ENCODE data around the gene ENPP5. TPM values are rescaled to one million over a fixed set of nuclear protein-coding genes. Genes with fewer than 3 reads are reported as not detected.
A peak's percentile ranks its signal among the peaks of the same experiment; 100 is the strongest.

Gene ENPP5
- total and polyA plus RNA-seq, 10 of the 15 experiments (the other 5 are each of a cell fraction or from before 2014, with no cell fraction given): 0.05 to 0.07 TPM; not detected in 8

- TF ChIP-seq, protein P1, sequence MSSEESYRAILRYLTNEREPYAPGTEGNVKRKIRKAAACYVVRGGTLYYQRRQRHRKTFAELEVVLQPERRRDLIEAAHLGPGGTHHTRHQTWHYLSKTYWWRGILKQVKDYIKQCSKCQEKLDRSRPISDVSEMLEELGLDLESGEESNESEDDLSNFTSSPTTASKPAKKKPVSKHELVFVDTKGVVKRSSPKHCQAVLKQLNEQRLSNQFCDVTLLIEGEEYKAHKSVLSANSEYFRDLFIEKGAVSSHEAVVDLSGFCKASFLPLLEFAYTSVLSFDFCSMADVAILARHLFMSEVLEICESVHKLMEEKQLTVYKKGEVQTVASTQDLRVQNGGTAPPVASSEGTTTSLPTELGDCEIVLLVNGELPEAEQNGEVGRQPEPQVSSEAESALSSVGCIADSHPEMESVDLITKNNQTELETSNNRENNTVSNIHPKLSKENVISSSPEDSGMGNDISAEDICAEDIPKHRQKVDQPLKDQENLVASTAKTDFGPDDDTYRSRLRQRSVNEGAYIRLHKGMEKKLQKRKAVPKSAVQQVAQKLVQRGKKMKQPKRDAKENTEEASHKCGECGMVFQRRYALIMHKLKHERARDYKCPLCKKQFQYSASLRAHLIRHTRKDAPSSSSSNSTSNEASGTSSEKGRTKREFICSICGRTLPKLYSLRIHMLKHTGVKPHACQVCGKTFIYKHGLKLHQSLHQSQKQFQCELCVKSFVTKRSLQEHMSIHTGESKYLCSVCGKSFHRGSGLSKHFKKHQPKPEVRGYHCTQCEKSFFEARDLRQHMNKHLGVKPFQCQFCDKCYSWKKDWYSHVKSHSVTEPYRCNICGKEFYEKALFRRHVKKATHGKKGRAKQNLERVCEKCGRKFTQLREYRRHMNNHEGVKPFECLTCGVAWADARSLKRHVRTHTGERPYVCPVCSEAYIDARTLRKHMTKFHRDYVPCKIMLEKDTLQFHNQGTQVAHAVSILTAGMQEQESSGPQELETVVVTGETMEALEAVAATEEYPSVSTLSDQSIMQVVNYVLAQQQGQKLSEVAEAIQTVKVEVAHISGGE (CRISPR knock-in tag; IDR thresholded peaks at IDR 0.05): peak; percentile 84
- TF ChIP-seq ATF7 (IDR thresholded peaks at IDR 0.05; ENCODE audit: low read depth) (no peak), SMC3 (IDR thresholded peaks at IDR 0.05; ENCODE audit: borderline replicate concordance, low read length) (no peak), FOS (IDR thresholded peaks at IDR 0.05; ENCODE audit: borderline replicate concordance, extremely low read depth, insufficient read length) (peak; percentile 48), ESRRA (IDR thresholded peaks at IDR 0.05; ENCODE audit: low read length) (no peak), BACH1 (IDR thresholded peaks at IDR 0.05; ENCODE audit: borderline replicate concordance) (peak; percentile 69; the same call in 1 of the 2 replicates), EED (IDR thresholded peaks at IDR 0.05; ENCODE audit: low read depth) (0 out of 2 replicates have a peak, but pooled peaks have one; percentile 8), REST (IDR thresholded peaks at IDR 0.05; ENCODE audit: low read depth, low read length) (no peak), PKNOX1 (IDR thresholded peaks at IDR 0.05) (no peak), GATAD2B (conservative IDR thresholded peaks at IDR 0.05; ENCODE audit: low read depth) (peak; percentile 87), TAF1 (IDR thresholded peaks at IDR 0.05; ENCODE audit: borderline replicate concordance, low read depth, low read length) (no peak), CHD1 (IDR thresholded peaks at IDR 0.05; ENCODE audit: low read depth, low read length) (no peak), EGR1 (IDR thresholded peaks at IDR 0.05; ENCODE audit: borderline replicate concordance in 1 of 2, low read depth in 2 of 2, low read length in 2 of 2) (0 out of 3 replicates have a peak, but pooled peaks of 1 of the 2 experiments have one; percentile 11), KDM1A (IDR thresholded peaks at IDR 0.05; ENCODE audit: borderline replicate concordance) (no peak), BCL3 (IDR thresholded peaks at IDR 0.05; ENCODE audit: borderline replicate concordance, insufficient read depth, low read depth, low read length, poor library complexity, severe bottlenecking) (no peak), PAX5 (IDR thresholded peaks at IDR 0.05; ENCODE audit: borderline replicate concordance, low read depth, low read length) (no peak)
- TF ChIP-seq, protein P2, sequence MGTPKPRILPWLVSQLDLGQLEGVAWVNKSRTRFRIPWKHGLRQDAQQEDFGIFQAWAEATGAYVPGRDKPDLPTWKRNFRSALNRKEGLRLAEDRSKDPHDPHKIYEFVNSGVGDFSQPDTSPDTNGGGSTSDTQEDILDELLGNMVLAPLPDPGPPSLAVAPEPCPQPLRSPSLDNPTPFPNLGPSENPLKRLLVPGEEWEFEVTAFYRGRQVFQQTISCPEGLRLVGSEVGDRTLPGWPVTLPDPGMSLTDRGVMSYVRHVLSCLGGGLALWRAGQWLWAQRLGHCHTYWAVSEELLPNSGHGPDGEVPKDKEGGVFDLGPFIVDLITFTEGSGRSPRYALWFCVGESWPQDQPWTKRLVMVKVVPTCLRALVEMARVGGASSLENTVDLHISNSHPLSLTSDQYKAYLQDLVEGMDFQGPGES (IDR thresholded peaks at IDR 0.05): no peak; the same call in 1 of the 2 replicates
Measured at GRCh38 chr6:46129629-46130511, 40.9 kb downstream of the ENPP5 start, which contains the start of gene ENPP4 (continued).
